Measurements from ENCODE around the gene NOC2L. TPM values are rescaled to one million over a fixed set of nuclear protein-coding genes. Genes with fewer than 3 reads are reported as not detected.

NOC2L gene
- total and polyA plus RNA-seq, 9 of the 15 experiments (the other 6 are each of a cell fraction or from before 2014, with no cell fraction given) = 4.0 to 410 (median 200) TPM

DNA sequence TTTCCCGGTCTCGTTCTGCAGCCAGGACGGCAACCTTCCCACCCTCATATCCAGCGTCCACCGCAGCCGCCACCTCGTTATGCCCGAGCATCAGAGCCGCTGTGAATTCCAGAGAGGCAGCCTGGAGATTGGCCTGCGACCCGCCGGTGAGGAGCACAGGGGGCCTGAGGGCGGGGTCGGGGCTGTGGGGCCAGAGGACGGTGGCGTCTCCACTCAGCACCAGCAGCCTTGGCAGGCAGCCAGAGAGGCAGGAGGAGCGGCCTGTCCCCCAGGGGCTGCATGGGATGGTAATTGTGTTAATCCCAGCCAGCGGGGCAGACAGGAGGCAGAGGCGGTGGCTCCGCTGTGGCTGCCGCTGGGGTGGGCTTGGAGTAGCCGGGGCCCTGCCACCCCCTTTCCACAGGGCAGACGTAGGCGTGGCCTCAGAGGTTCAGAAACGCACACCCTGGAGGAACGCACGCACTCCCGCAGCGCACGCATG, 23.3 kb downstream of the NOC2L start (continued):
- TF ChIP-seq NRF1 (conservative IDR thresholded peaks at IDR 0.05 in 1 of 2, IDR thresholded peaks at IDR 0.05 in 1 of 2) = peak in 1 of 2 experiments; percentile 27; a peak in 1 of 4 replicates
- TF ChIP-seq STAG1 (CRISPR knock-in tag; IDR thresholded peaks at IDR 0.05; ENCODE audit: borderline replicate concordance) = no peak
- no peak for TF ChIP-seq SAFB2 (IDR thresholded peaks at IDR 0.05; ENCODE audit: borderline replicate concordance, low read depth, low read length, severe bottlenecking)
- TF ChIP-seq, protein P1, sequence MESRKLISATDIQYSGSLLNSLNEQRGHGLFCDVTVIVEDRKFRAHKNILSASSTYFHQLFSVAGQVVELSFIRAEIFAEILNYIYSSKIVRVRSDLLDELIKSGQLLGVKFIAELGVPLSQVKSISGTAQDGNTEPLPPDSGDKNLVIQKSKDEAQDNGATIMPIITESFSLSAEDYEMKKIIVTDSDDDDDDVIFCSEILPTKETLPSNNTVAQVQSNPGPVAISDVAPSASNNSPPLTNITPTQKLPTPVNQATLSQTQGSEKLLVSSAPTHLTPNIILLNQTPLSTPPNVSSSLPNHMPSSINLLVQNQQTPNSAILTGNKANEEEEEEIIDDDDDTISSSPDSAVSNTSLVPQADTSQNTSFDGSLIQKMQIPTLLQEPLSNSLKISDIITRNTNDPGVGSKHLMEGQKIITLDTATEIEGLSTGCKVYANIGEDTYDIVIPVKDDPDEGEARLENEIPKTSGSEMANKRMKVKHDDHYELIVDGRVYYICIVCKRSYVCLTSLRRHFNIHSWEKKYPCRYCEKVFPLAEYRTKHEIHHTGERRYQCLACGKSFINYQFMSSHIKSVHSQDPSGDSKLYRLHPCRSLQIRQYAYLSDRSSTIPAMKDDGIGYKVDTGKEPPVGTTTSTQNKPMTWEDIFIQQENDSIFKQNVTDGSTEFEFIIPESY (CRISPR knock-in tag; IDR thresholded peaks at IDR 0.05) = no peak

DNA sequence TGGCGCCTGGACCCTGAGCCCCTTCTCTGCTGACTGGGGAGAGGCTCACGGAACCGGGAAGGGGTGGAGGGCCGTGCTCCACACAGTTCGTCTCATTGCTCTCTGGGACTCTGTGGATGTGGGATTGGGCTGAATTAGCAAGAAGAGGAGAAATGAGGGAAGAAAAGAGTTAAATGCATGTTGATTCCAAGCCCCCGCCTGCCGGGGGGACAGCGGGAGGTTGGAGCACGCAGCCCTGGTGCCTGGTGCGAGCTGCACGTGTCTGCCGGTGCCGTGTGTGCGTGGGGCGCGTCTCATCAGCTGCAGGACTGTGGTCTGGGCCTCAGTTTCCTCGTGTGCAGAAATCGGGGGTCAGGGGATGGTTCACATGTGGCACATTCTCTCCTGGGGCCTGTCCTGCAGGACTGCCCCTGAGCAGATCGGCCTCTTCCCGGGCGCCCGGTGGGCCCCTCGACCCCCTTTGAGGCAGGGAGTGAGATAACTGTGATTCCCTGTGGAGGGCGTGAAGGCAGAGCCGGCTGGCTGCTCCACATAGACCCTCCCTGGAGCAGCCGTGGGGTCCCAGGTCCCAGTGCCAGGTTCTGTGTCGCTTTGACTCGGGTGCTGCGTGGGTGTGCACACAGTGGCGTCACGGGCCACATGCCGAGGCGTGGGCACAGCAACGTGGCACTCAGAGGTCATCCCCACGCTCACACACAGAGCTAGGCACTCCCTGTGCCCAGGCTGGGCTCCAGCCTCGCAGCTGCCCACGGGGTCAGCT, 23.9 kb downstream of the NOC2L start:
- H3K27me3 ChIP-seq (ENCODE audit: control insufficient read depth in 2 of 2, insufficient read depth in 2 of 2, low read length in 2 of 2) = peaks cover 15 to 47% of the 10 kb centered on the region in 2 experiments; a peak in 4 of 5 replicates
- no peak for FAIRE-seq
- TF ChIP-seq CBX3 (IDR thresholded peaks at IDR 0.05; ENCODE audit: borderline replicate concordance in 1 of 2, low read length in 2 of 2) = no peak
- no peak for TF ChIP-seq HNRNPL (IDR thresholded peaks at IDR 0.05; ENCODE audit: low read depth, low read length)
- TF ChIP-seq ASH1L (IDR thresholded peaks at IDR 0.05; ENCODE audit: borderline replicate concordance, low read depth, partially characterized antibody) = no peak
- TF ChIP-seq SMARCC2 (IDR thresholded peaks at IDR 0.05; ENCODE audit: low read depth) = no peak
- no peak for TF ChIP-seq PYGO2 (tag; IDR thresholded peaks at IDR 0.05)
- no peak for TF ChIP-seq MTA2 (IDR thresholded peaks at IDR 0.05; ENCODE audit: low read depth)
- TF ChIP-seq FIP1L1 (IDR thresholded peaks at IDR 0.05; ENCODE audit: low read depth, low read length, poor library complexity, severe bottlenecking) = peak; percentile 23
- TF ChIP-seq SIX5 (IDR thresholded peaks at IDR 0.05; ENCODE audit: borderline replicate concordance in 1 of 2, insufficient read depth in 1 of 2, low read depth in 1 of 2, low read length in 2 of 2) = no peak
- TF ChIP-seq SP2 (IDR thresholded peaks at IDR 0.05; ENCODE audit: extremely low read depth, low read depth, low read length, poor library complexity, severe bottlenecking) = no peak
- TF ChIP-seq, protein P2, sequence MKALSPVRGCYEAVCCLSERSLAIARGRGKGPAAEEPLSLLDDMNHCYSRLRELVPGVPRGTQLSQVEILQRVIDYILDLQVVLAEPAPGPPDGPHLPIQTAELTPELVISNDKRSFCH (CRISPR knock-in tag; IDR thresholded peaks at IDR 0.05) = no peak
- TF ChIP-seq, protein P2 (tag; IDR thresholded peaks at IDR 0.05) = no peak
- TF ChIP-seq SAFB (IDR thresholded peaks at IDR 0.05; ENCODE audit: borderline replicate concordance, low read depth, low read length) = peak; percentile 70; the same call in 1 of the 2 replicates
- TF ChIP-seq MYBL2 (IDR thresholded peaks at IDR 0.05; ENCODE audit: low read depth) = no peak
- TF ChIP-seq MYBL2 (CRISPR knock-in tag; IDR thresholded peaks at IDR 0.05; ENCODE audit: borderline replicate concordance) = peak; percentile 25; the same call in 1 of the 2 replicates

More for the DNA sequence above, 23.9 kb downstream of the NOC2L start:
- H3K27ac ChIP-seq (ENCODE audit: extremely low read depth, low read depth, low read length) = no peak overlapping the region
- H3K36me3 ChIP-seq (ENCODE audit: control insufficient read depth, insufficient read depth, low read length) = no peaks in the 10 kb centered on the region
- H3K4me3 ChIP-seq = no peak overlapping the region
- DNase-seq (ENCODE audit: extremely low read depth in 1 of 4, low spot score in 3 of 4) = no peak
- in situ Hi-C loops (cut with MboI) = no loop called here
- no peak overlapping the region for H3K4me2 ChIP-seq (ENCODE audit: insufficient read depth, low read length)
- peaks cover 17% of the 10 kb centered on the region for H4K20me1 ChIP-seq (replicated peaks; ENCODE audit: control insufficient read depth, insufficient read depth, low read length)
- ChIA-PET POLR2A (interaction anchor here (0.6 to 1.0 kb wide), 2 partner anchors 11 to 19 kb away, joined by 4 read pairs; no protein-coding TSS in a partner anchor), CTCF (ENCODE audit: low intra/inter-chr PET ratio) (no interaction called here)
- no peak overlapping the region for H3K9ac ChIP-seq (ENCODE audit: insufficient read depth in 1 of 2, low read depth in 2 of 2, low read length in 2 of 2)
- H3K4me1 ChIP-seq (replicated peaks in 1 of 2; ENCODE audit: control insufficient read depth in 2 of 2, insufficient read depth in 2 of 2, low read length in 2 of 2) = peaks cover 8 to 77% of the 10 kb centered on the region in 2 experiments
- no peaks in the 10 kb centered on the region for H3K79me2 ChIP-seq (ENCODE audit: control insufficient read depth, insufficient read depth, low read length)
- no peak for ATAC-seq
- H3K9me3 ChIP-seq (replicated peaks; ENCODE audit: control insufficient read depth, insufficient read depth, low read depth, low read length) = no peaks in the 10 kb centered on the region
- BruUV-seq (replicated peaks) = no TSS peak
- H2AFZ ChIP-seq (ENCODE audit: low read depth, low read length) = no peak overlapping the region
- intact Hi-C loops (cut with micrococcal nuclease) = no loop called here
- no peaks in the 10 kb centered on the region for H3K9me1 ChIP-seq (ENCODE audit: control insufficient read depth, insufficient read depth, low read length)
- WGBS (ENCODE audit: insufficient coverage, low coverage, missing lambda C conversion rate) = 8% methylated on average over 37 of the region's 37 CpGs
